Astrocyte (in vitro differentiated cells and primary cell): Measurements from ENCODE around the gene CDH5. TPM values are rescaled to one million over a fixed set of nuclear protein-coding genes. Genes with fewer than 3 reads are reported as not detected.
A peak's percentile ranks its signal among the peaks of the same experiment; 100 is the strongest.

ENCODE experiments used
- DNase-seq: peaks from one replicate; pipeline ENCODE4 v3.0.0-alpha.2; 2010; ENCODE audit warnings: low read depth
- FAIRE-seq: peaks from 2 replicates; lab custom pipeline; 2011; peaks lifted over from hg19 to GRCh38; lab: Jason Lieb, UNC
- H2AFZ ChIP-seq: 2 replicates; pipeline ENCODE4 v1.6.0; 2012; ENCODE audit warnings: low read depth, low read length, inconsistent platforms
- H3K27ac ChIP-seq: 2 replicates; pipeline ENCODE4 v1.5.1; 2011; ENCODE audit warnings: low read depth, low read length, inconsistent platforms
- H3K27me3 ChIP-seq: 2 replicates; pipeline ENCODE4 v1.6.0; 2011; ENCODE audit warnings: low read length, inconsistent platforms; ENCODE audit not compliant: insufficient read depth
- H3K36me3 ChIP-seq: 2 replicates; pipeline ENCODE4 v1.5.1; 2011; ENCODE audit warnings: low read length, inconsistent platforms; ENCODE audit not compliant: insufficient read depth
- H3K4me1 ChIP-seq: 2 replicates; pipeline ENCODE4 v1.5.1; 2011; ENCODE audit warnings: low read length, inconsistent platforms; ENCODE audit not compliant: insufficient read depth
- H3K4me2 ChIP-seq: 2 replicates; pipeline ENCODE4 v1.6.0; 2012; ENCODE audit warnings: low read length, inconsistent platforms
- H3K4me3 ChIP-seq: 2 replicates; pipeline ENCODE4 v1.5.1; 2011; ENCODE audit warnings: low read depth, mild to moderate bottlenecking, low read length, inconsistent platforms; ENCODE audit not compliant: insufficient read depth
- H3K79me2 ChIP-seq: 2 replicates; pipeline ENCODE4 v1.6.0; 2012; ENCODE audit warnings: mild to moderate bottlenecking, low read length, inconsistent platforms; ENCODE audit not compliant: insufficient read depth
- H3K9ac ChIP-seq: 2 replicates; pipeline ENCODE4 v1.6.0; 2012; ENCODE audit warnings: mild to moderate bottlenecking, low read length, inconsistent platforms
- H3K9me3 ChIP-seq: 2 replicates; pipeline ENCODE4 v1.5.1; 2012; ENCODE audit warnings: low read depth, mild to moderate bottlenecking, low read length, inconsistent platforms; ENCODE audit not compliant: insufficient read depth
- H4K20me1 ChIP-seq: 2 replicates; pipeline ENCODE4 v1.6.0; 2012; ENCODE audit warnings: low read length, inconsistent platforms; ENCODE audit not compliant: insufficient read depth
- H3K27ac Mint-ChIP-seq: one replicate; pipeline ENCODE4 v1.8.0; 2021; ENCODE audit warnings: mild to moderate bottlenecking, mixed read lengths; ENCODE audit not compliant: unreplicated experiment
- H3K27me3 Mint-ChIP-seq: one replicate; pipeline ENCODE4 v1.8.0; 2021; ENCODE audit warnings: low read depth, mixed read lengths; ENCODE audit not compliant: unreplicated experiment
- H3K36me3 Mint-ChIP-seq: one replicate; pipeline ENCODE4 v1.8.0; 2021; ENCODE audit warnings: low read depth, mixed read lengths; ENCODE audit not compliant: unreplicated experiment
- H3K4me1 Mint-ChIP-seq: one replicate; pipeline ENCODE4 v1.8.0; 2021; ENCODE audit warnings: low read depth, mixed read lengths; ENCODE audit not compliant: unreplicated experiment
- H3K4me3 Mint-ChIP-seq: one replicate; pipeline ENCODE4 v1.8.0; 2021; ENCODE audit warnings: mild to moderate bottlenecking, moderate library complexity, mixed read lengths; ENCODE audit not compliant: unreplicated experiment
- H3K9me3 Mint-ChIP-seq: one replicate; pipeline ENCODE4 v1.8.0; 2021; ENCODE audit warnings: mild to moderate bottlenecking, mixed read lengths; ENCODE audit not compliant: unreplicated experiment
- CTCF ChIP-seq: IDR thresholded peaks from 2 replicates; pipeline ENCODE4 v1.5.1; 2011; ENCODE audit warnings: low read depth, mild to moderate bottlenecking, inconsistent platforms, low read length, moderate library complexity; ENCODE audit not compliant: insufficient read depth
- EZH2 ChIP-seq: IDR thresholded peaks from 2 replicates; pipeline ENCODE4 v1.6.1; 2012; ENCODE audit warnings: mild to moderate bottlenecking, low read length, inconsistent platforms; ENCODE audit not compliant: insufficient read depth
- total RNA-seq: library from RNA; stranded (reverse); gene quantifications from 2 replicates; pipeline ENCODE4 v1.2.1, GENCODE V29; 2021

CDH5 gene
- total RNA-seq, 1 donor from 2014 or later, result 0.30 TPM

- H3K9me3 Mint-ChIP-seq, result no peaks in the 10 kb centered on the region
- Histone ChIP-seq H3K9me3 (no peaks in the 10 kb centered on the region), H3K27me3 (no peaks in the 10 kb centered on the region), H4K20me1 (no peaks in the 10 kb centered on the region), H3K36me3 (no peaks in the 10 kb centered on the region), H3K4me3 (no peak overlapping the region), H3K27ac (no peak overlapping the region), H3K79me2 (no peaks in the 10 kb centered on the region), H3K4me1 (peaks cover 27% of the 10 kb centered on the region), H3K9ac (no peak overlapping the region), H3K4me2 (peak overlapping the region; percentile 72), H2AFZ (peak overlapping the region; percentile 49)
- H3K36me3 Mint-ChIP-seq, result peaks cover 2% of the 10 kb centered on the region
- FAIRE-seq (no peak), DNase-seq (no peak)
- H3K27me3 Mint-ChIP-seq, result peaks cover 20% of the 10 kb centered on the region
- H3K4me1 Mint-ChIP-seq, result peaks cover 10% of the 10 kb centered on the region
- H3K27ac Mint-ChIP-seq, result no peak overlapping the region
- no peak overlapping the region for H3K4me3 Mint-ChIP-seq
- no peak for TF ChIP-seq CTCF
- no peak for TF ChIP-seq EZH2
Observed at GRCh38 chr16:66359811-66360608, 6.5 kb upstream of the CDH5 start.

GRCh38 chr16:66360624-66361324, 5.7 kb upstream of the CDH5 start:
- Histone ChIP-seq H3K4me1 (peaks cover 27% of the 10 kb centered on the region), H3K9ac (no peak overlapping the region), H3K9me3 (no peaks in the 10 kb centered on the region), H3K4me2 (no peak overlapping the region), H2AFZ (no peak overlapping the region), H3K79me2 (no peaks in the 10 kb centered on the region), H3K4me3 (no peak overlapping the region), H3K27ac (no peak overlapping the region), H4K20me1 (no peaks in the 10 kb centered on the region), H3K27me3 (no peaks in the 10 kb centered on the region), H3K36me3 (no peaks in the 10 kb centered on the region)
- H3K27ac Mint-ChIP-seq, result peak overlapping the region; percentile 68
- TF ChIP-seq CTCF (no peak), EZH2 (no peak)
- FAIRE-seq (no peak), DNase-seq (no peak)
- H3K9me3 Mint-ChIP-seq, result no peaks in the 10 kb centered on the region
- peaks cover 11% of the 10 kb centered on the region for H3K4me1 Mint-ChIP-seq
- H3K4me3 Mint-ChIP-seq, result no peak overlapping the region
- peaks cover 20% of the 10 kb centered on the region for H3K27me3 Mint-ChIP-seq
- H3K36me3 Mint-ChIP-seq, result peaks cover 2% of the 10 kb centered on the region
